Keratinocyte (primary cell): ENCODE measurements around the gene YWHAE. TPM values are rescaled to one million over a fixed set of nuclear protein-coding genes. Genes with fewer than 3 reads are reported as not detected.

ENCODE experiments used
- DNase-seq: peaks from one replicate; pipeline ENCODE4 v3.0.0-alpha.2; 2011; ENCODE audit warnings: low read depth, missing footprints, low spot score
- FAIRE-seq: peaks from 2 replicates; lab custom pipeline; 2011; peaks lifted over from hg19 to GRCh38; lab: Jason Lieb, UNC
- H2AFZ ChIP-seq: 2 replicates; pipeline ENCODE4 v1.6.0; 2012; ENCODE audit warnings: low read length, control low read depth, inconsistent platforms; ENCODE audit not compliant: control insufficient read depth
- H3K27ac ChIP-seq: 2 replicates; pipeline ENCODE4 v1.5.1; 2011; ENCODE audit warnings: low read length; ENCODE audit not compliant: control insufficient read depth, insufficient read depth
- H3K27me3 ChIP-seq: 3 replicates; pipeline ENCODE4 v1.6.0; 2011; ENCODE audit warnings: low read length; ENCODE audit not compliant: control insufficient read depth, insufficient read depth; ENCODE audit errors: extremely low read depth
- H3K36me3 ChIP-seq, 2 experiments: 2 replicates in 1 of 2; 3 replicates in 1 of 2; pipeline ENCODE4 v1.5.1; 2011; ENCODE audit warnings: low read length in 2 of 2, mild to moderate bottlenecking in 1 of 2; ENCODE audit not compliant: control insufficient read depth in 2 of 2, insufficient read depth in 2 of 2; ENCODE audit errors: extremely low read depth in 1 of 2
- H3K4me1 ChIP-seq: 3 replicates; pipeline ENCODE4 v1.5.1; 2011; ENCODE audit warnings: low read length; ENCODE audit not compliant: control insufficient read depth, insufficient read depth; ENCODE audit errors: extremely low read depth
- H3K4me2 ChIP-seq: 3 replicates; pipeline ENCODE4 v1.6.0; 2011; ENCODE audit warnings: low read depth, low read length; ENCODE audit not compliant: control insufficient read depth, insufficient read depth; ENCODE audit errors: extremely low read depth
- H3K4me3 ChIP-seq, 3 experiments: fragments of 200-600 bp in 1 of 3; sonication (generic) in 1 of 3; 2 replicates in 2 of 3; 3 replicates in 1 of 3; pipeline ENCODE4 v1.5.1; 2011 to 2016; ENCODE audit warnings: low read length in 3 of 3, mild to moderate bottlenecking in 3 of 3, control low read depth in 2 of 3, inconsistent platforms in 1 of 3, low read depth in 1 of 3, mixed read lengths in 1 of 3, mixed run types in 1 of 3, moderate library complexity in 1 of 3; ENCODE audit not compliant: control insufficient read depth in 2 of 3, insufficient read depth in 2 of 3; ENCODE audit errors: extremely low read depth in 1 of 3
- H3K79me2 ChIP-seq: 2 replicates; pipeline ENCODE4 v1.6.0; 2012; ENCODE audit warnings: low read length; ENCODE audit not compliant: control insufficient read depth, insufficient read depth
- H3K9ac ChIP-seq: 3 replicates; pipeline ENCODE4 v1.6.0; 2011; ENCODE audit warnings: low read length; ENCODE audit not compliant: control insufficient read depth, insufficient read depth; ENCODE audit errors: extremely low read depth
- H3K9me1 ChIP-seq: 3 replicates; pipeline ENCODE4 v1.6.0; 2011; ENCODE audit warnings: low read length; ENCODE audit not compliant: control insufficient read depth, insufficient read depth; ENCODE audit errors: extremely low read depth
- H3K9me3 ChIP-seq: 2 replicates; pipeline ENCODE4 v1.5.1; 2012; ENCODE audit warnings: low read depth, low read length; ENCODE audit not compliant: control insufficient read depth
- H4K20me1 ChIP-seq: 3 replicates; pipeline ENCODE4 v1.6.0; 2011; ENCODE audit warnings: low read length; ENCODE audit not compliant: control insufficient read depth, insufficient read depth; ENCODE audit errors: extremely low read depth
- EZH2 ChIP-seq: IDR thresholded peaks from one replicate; pipeline ENCODE4 v1.6.1; 2012; ENCODE audit warnings: inconsistent platforms, mild to moderate bottlenecking, low read length, moderate library complexity
- dilution Hi-C: fragments of 300-500 bp; cut with MboI; formaldehyde crosslinking; loops from one replicate; pipeline ENCODE4 v1.7.0; 2020; ENCODE audit warnings: low sequenced_read_pairs; ENCODE audit not compliant: extremely low pct_ligation_motif_present
- polyA plus RNA-seq, 5 experiments: library from polyadenylated mRNA; depleted of rRNA in 3 of 5; stranded (reverse) in 3 of 5; stranded (forward) in 1 of 5; unstranded in 1 of 5; fragments of >200 nt; gene quantifications; 1 replicate in 1 of 5; 2 replicates in 3 of 5; 3 replicates in 1 of 5; pipeline versions ENCODE4 v1.2.1 to v1.2.3, GENCODE V29; 2011 to 2012; ENCODE audit warnings: missing spikeins in 2 of 5, low read depth in 1 of 5, low replicate concordance in 1 of 5
- TF ChIP-seq, protein P1 (sequence below), 3 experiments: IDR thresholded peaks in 1 of 3; conservative IDR thresholded peaks in 1 of 3; optimal IDR thresholded peaks in 1 of 3; 2 replicates in 2 of 3; 3 replicates in 1 of 3; pipeline versions ENCODE3 to v1.5.1; 2011; ENCODE audit warnings: low read length in 3 of 3, mild to moderate bottlenecking in 3 of 3, moderate library complexity in 2 of 3, control low read depth in 1 of 3, inconsistent platforms in 1 of 3; ENCODE audit not compliant: insufficient read depth in 2 of 3; ENCODE audit errors: extremely low read depth in 1 of 3

The YWHAE gene
- polyA plus RNA-seq, 1 donor (not counting 4 experiments of a cell fraction or from before 2014, with no cell fraction given), result 739 TPM

GRCh38 chr17:1376061-1376460 is 24.0 kb downstream of the YWHAE start:
- Histone ChIP-seq H3K9ac (no peak overlapping the region), H3K4me1 (peaks cover 21% of the 10 kb centered on the region), H3K27me3 (no peaks in the 10 kb centered on the region), H4K20me1 (peaks cover 89% of the 10 kb centered on the region), H3K9me1 (peaks cover 8% of the 10 kb centered on the region), H3K4me2 (no peak overlapping the region), H3K79me2 (peaks cover 100% of the 10 kb centered on the region), H2AFZ (no peak overlapping the region), H3K4me3 (no peak overlapping the region), H3K27ac (no peak overlapping the region), H3K9me3 (no peaks in the 10 kb centered on the region), H3K36me3 (peaks cover 6 to 20% of the 10 kb centered on the region in 2 experiments)
- FAIRE-seq (no peak), DNase-seq (no peak)
- TF ChIP-seq, protein P1, sequence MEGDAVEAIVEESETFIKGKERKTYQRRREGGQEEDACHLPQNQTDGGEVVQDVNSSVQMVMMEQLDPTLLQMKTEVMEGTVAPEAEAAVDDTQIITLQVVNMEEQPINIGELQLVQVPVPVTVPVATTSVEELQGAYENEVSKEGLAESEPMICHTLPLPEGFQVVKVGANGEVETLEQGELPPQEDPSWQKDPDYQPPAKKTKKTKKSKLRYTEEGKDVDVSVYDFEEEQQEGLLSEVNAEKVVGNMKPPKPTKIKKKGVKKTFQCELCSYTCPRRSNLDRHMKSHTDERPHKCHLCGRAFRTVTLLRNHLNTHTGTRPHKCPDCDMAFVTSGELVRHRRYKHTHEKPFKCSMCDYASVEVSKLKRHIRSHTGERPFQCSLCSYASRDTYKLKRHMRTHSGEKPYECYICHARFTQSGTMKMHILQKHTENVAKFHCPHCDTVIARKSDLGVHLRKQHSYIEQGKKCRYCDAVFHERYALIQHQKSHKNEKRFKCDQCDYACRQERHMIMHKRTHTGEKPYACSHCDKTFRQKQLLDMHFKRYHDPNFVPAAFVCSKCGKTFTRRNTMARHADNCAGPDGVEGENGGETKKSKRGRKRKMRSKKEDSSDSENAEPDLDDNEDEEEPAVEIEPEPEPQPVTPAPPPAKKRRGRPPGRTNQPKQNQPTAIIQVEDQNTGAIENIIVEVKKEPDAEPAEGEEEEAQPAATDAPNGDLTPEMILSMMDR (optimal IDR thresholded peaks at IDR 0.05 in 1 of 3, IDR thresholded peaks at IDR 0.05 in 1 of 3, conservative IDR thresholded peaks at IDR 0.05 in 1 of 3; ENCODE audit: extremely low read depth in 1 of 3, insufficient read depth in 2 of 3, low read length in 3 of 3), result no peak
- TF ChIP-seq EZH2, result no peak
- dilution Hi-C loops, result no loop called here

DNA sequence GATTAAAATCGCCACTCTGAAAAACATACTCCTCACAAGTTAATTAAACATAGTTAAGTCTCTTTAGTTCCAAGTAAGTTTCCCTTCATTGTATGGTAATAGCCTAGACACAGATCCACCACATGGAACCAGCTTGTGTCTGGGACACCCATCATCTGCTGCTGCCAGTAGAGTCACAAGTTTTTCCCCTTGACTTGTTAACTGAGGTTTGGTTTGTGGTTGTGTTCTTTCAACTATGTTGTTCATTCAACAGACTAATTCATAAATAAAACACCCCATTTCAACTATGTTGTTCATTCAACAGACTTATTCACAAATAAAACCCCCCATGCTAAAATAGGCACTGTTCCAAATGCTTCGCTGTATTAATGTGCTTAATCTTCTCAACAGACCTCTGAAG is 24.4 kb downstream of the YWHAE start:
- Histone ChIP-seq H4K20me1 (peaks cover 88% of the 10 kb centered on the region), H2AFZ (no peak overlapping the region), H3K36me3 (peaks cover 6 to 23% of the 10 kb centered on the region in 2 experiments), H3K27ac (no peak overlapping the region), H3K9ac (no peak overlapping the region), H3K9me1 (peaks cover 4% of the 10 kb centered on the region), H3K9me3 (no peaks in the 10 kb centered on the region), H3K4me1 (peaks cover 17% of the 10 kb centered on the region), H3K27me3 (no peaks in the 10 kb centered on the region), H3K79me2 (peaks cover 100% of the 10 kb centered on the region), H3K4me3 (no peak overlapping the region), H3K4me2 (no peak overlapping the region)
- DNase-seq, result no peak
- TF ChIP-seq, protein P1 (optimal IDR thresholded peaks at IDR 0.05 in 1 of 3, IDR thresholded peaks at IDR 0.05 in 1 of 3, conservative IDR thresholded peaks at IDR 0.05 in 1 of 3; ENCODE audit: extremely low read depth in 1 of 3, insufficient read depth in 2 of 3, low read length in 3 of 3), result no peak
- TF ChIP-seq EZH2, result no peak
- dilution Hi-C loops, result no loop called here
- no peak for FAIRE-seq
